HepG2 (cell line): ENCODE measurements around the gene AGAP1. TPM values are rescaled to one million over a fixed set of nuclear protein-coding genes. Genes with fewer than 3 reads are reported as not detected.

Source experiments
- ESRRA ChIP-seq: sonication (generic); formaldehyde crosslinking; IDR thresholded peaks from 2 replicates; pipeline ENCODE4 v1.5.1; 2020; ENCODE audit warnings: mild to moderate bottlenecking, low read depth, missing genetic modification reagents
- FOSL2 ChIP-seq: sonication (generic); formaldehyde crosslinking; IDR thresholded peaks from 2 replicates; pipeline ENCODE4 v1.4.0; 2020; ENCODE audit warnings: missing genetic modification reagents
- FOXK1 ChIP-seq: sonication (generic); formaldehyde crosslinking; IDR thresholded peaks from 2 replicates; pipeline ENCODE4 v1.4.0; 2020; ENCODE audit warnings: low read depth, missing genetic modification reagents, borderline replicate concordance
- KLF12 ChIP-seq: sonication (generic); formaldehyde crosslinking; IDR thresholded peaks from 2 replicates; pipeline ENCODE4 v1.4.0; 2020; ENCODE audit warnings: missing genetic modification reagents, borderline replicate concordance
- MZF1 ChIP-seq: sonication (generic); formaldehyde crosslinking; IDR thresholded peaks from 2 replicates; pipeline ENCODE4 v1.8.1; 2023; ENCODE audit warnings: mild to moderate bottlenecking, missing genetic modification reagents, borderline replicate concordance
- NFIB ChIP-seq: sonication (generic); formaldehyde crosslinking; IDR thresholded peaks from 2 replicates; pipeline ENCODE4 v1.9.0; 2021; ENCODE audit warnings: missing genetic modification reagents, mild to moderate bottlenecking, borderline replicate concordance
- NKX3-1 ChIP-seq: sonication (generic); formaldehyde crosslinking; IDR thresholded peaks from 2 replicates; pipeline ENCODE4 v1.5.0; 2020; ENCODE audit warnings: missing genetic modification reagents
- TEAD3 ChIP-seq: optimal IDR thresholded peaks from 2 replicates; pipeline ENCODE3; 2016; ENCODE audit warnings: borderline replicate concordance
- TOPORS ChIP-seq: sonication (generic); formaldehyde crosslinking; IDR thresholded peaks from 2 replicates; pipeline ENCODE4 v1.8.0; 2023; ENCODE audit warnings: mild to moderate bottlenecking, missing genetic modification reagents
- ZBTB21 ChIP-seq: sonication (generic); formaldehyde crosslinking; IDR thresholded peaks from 2 replicates; pipeline ENCODE4 v1.4.0; 2020; ENCODE audit warnings: missing genetic modification reagents
- ZFY ChIP-seq: sonication (generic); formaldehyde crosslinking; IDR thresholded peaks from 2 replicates; pipeline ENCODE4 v1.4.0; 2020; ENCODE audit warnings: missing genetic modification reagents
- ZNF367 ChIP-seq: sonication (generic); formaldehyde crosslinking; IDR thresholded peaks from 2 replicates; pipeline ENCODE4 v1.4.0; 2020; ENCODE audit warnings: missing genetic modification reagents, borderline replicate concordance
- ZNF382 ChIP-seq: sonication (generic); formaldehyde crosslinking; IDR thresholded peaks from 2 replicates; pipeline ENCODE4 v1.5.0; 2020; ENCODE audit warnings: missing genetic modification reagents, mild to moderate bottlenecking, borderline replicate concordance
- ZNF563 ChIP-seq: sonication (generic); formaldehyde crosslinking; IDR thresholded peaks from 2 replicates; pipeline ENCODE4 v1.8.0; 2022; ENCODE audit warnings: mild to moderate bottlenecking, moderate library complexity, missing genetic modification reagents
- ZNF670 ChIP-seq: sonication (generic); formaldehyde crosslinking; IDR thresholded peaks from 2 replicates; pipeline ENCODE4 v1.8.0; 2022; ENCODE audit warnings: mild to moderate bottlenecking, missing genetic modification reagents, borderline replicate concordance
- ZSCAN20 ChIP-seq: sonication (generic); formaldehyde crosslinking; IDR thresholded peaks from 2 replicates; pipeline ENCODE4 v1.4.0; 2020; ENCODE audit warnings: missing genetic modification reagents, mild to moderate bottlenecking, borderline replicate concordance
- ZSCAN25 ChIP-seq: sonication (generic); formaldehyde crosslinking; IDR thresholded peaks from 2 replicates; pipeline ENCODE4 v1.8.0; 2022; ENCODE audit warnings: mild to moderate bottlenecking, missing genetic modification reagents
- polyA plus RNA-seq, 8 experiments: library from polyadenylated mRNA; depleted of rRNA in 3 of 8; stranded (reverse) in 7 of 8; unstranded in 1 of 8; fragments of >200 nt; fragmentation: Illumina TruSeq in 4 of 8; extraction: Trizol in 4 of 8; gene quantifications; 2 replicates each; pipeline versions ENCODE4 v1.2.1 to v1.2.3, GENCODE V29; 2011 to 2016; ENCODE audit warnings: low read depth in 4 of 8, missing spikeins in 1 of 8, mixed read lengths in 1 of 8; ENCODE audit not compliant: insufficient read depth in 1 of 8
- total RNA-seq, 5 experiments: library from RNA; depleted of rRNA; stranded (reverse); fragments of >200 nt; fragmentation: Illumina TruSeq; extraction: Trizol; gene quantifications; 2 replicates each; pipeline ENCODE4 v1.2.3, GENCODE V29; 2016; ENCODE audit warnings: low read depth in 1 of 5
- TF ChIP-seq, protein P1 (sequence below): sonication (generic); formaldehyde crosslinking; IDR thresholded peaks from 2 replicates; pipeline ENCODE4 v1.8.1; 2023; ENCODE audit warnings: mild to moderate bottlenecking, inconsistent platforms, moderate library complexity, missing genetic modification reagents, borderline replicate concordance
- TF ChIP-seq, protein P2 (sequence below): sonication (generic); formaldehyde crosslinking; IDR thresholded peaks from 2 replicates; pipeline ENCODE4 v1.9.0; 2021; ENCODE audit warnings: missing genetic modification reagents, mild to moderate bottlenecking, borderline replicate concordance
- TF ChIP-seq, protein P3 (sequence below): sonication (generic); formaldehyde crosslinking; IDR thresholded peaks from 2 replicates; pipeline ENCODE4 v1.5.0; 2020; ENCODE audit warnings: missing genetic modification reagents
- TF ChIP-seq, protein P4 (sequence below): sonication (generic); formaldehyde crosslinking; IDR thresholded peaks from 2 replicates; pipeline ENCODE4 v1.4.0; 2020; ENCODE audit warnings: missing genetic modification reagents

AGAP1 gene
- total and polyA plus RNA-seq, 2 of the 13 experiments (the other 11 are each of a cell fraction or from before 2014, with no cell fraction given): 21.2 to 32.7 TPM

DNA sequence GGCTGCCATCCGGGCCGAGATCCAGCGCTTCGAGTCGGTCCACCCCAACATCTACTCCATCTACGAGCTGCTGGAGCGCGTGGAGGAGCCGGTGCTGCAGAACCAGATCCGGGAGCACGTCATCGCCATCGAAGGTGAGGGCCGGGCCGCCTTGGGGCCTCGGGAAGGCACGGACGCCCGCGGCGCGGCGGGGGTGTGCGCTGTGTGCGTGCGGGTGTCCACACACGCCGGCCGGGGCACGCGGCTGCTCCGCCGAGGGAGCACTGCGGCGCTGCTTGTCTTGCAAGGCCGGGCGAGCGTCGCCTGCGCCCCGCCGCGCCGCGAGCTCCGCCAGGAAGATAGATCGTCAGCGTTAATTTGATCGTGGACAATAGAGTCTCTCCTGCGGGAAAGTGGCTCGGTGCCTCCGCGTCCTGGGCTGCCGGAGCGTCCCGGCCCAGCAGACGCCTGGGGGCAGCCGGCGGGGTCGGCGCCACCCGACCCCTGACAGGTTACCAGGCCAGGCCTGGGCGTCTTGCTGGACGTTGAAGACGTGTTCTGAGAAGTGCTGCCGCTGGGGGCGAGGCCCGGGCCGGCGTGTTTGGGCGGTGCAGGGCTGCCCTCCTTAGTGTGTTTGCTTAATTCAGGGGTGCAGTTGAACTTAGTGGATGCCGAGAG, 1.0 kb downstream of the AGAP1 start (continued):
- TF ChIP-seq, protein P1, sequence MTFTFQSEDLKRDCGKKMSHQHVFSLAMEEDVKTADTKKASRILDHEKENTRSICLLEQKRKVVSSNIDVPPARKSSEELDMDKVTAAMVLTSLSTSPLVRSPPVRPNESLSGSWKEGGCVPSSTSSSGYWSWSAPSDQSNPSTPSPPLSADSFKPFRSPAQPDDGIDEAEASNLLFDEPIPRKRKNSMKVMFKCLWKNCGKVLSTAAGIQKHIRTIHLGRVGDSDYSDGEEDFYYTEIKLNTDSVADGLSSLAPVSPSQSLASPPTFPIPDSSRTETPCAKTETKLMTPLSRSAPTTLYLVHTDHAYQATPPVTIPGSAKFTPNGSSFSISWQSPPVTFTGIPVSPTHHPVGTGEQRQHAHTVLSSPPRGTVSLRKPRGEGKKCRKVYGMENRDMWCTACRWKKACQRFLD (CRISPR knock-in tag): peak; percentile 84
- peak; percentile 47; the same call in 1 of the 2 replicates for TF ChIP-seq NKX3-1
- no peak for TF ChIP-seq NFIB (CRISPR knock-in tag)
- TF ChIP-seq FOXK1 (CRISPR knock-in tag): no peak
- TF ChIP-seq ZBTB21 (CRISPR knock-in tag): no peak
- TF ChIP-seq, protein P2, sequence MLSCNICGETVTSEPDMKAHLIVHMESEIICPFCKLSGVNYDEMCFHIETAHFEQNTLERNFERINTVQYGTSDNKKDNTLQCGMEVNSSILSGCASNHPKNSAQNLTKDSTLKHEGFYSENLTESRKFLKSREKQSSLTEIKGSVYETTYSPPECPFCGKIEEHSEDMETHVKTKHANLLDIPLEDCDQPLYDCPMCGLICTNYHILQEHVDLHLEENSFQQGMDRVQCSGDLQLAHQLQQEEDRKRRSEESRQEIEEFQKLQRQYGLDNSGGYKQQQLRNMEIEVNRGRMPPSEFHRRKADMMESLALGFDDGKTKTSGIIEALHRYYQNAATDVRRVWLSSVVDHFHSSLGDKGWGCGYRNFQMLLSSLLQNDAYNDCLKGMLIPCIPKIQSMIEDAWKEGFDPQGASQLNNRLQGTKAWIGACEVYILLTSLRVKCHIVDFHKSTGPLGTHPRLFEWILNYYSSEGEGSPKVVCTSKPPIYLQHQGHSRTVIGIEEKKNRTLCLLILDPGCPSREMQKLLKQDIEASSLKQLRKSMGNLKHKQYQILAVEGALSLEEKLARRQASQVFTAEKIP (CRISPR knock-in tag): 0 out of 2 replicates have a peak, but pooled peaks have one; percentile 74
- TF ChIP-seq ZNF670: 0 out of 2 replicates have a peak, but pooled peaks have one; percentile 57
- TF ChIP-seq ESRRA (CRISPR knock-in tag): peak; percentile 15; the same call in 1 of the 2 replicates
- peak; percentile 83 for TF ChIP-seq ZFY
- TF ChIP-seq ZNF367 (CRISPR knock-in tag): peak; percentile 29; the same call in 1 of the 2 replicates
- TF ChIP-seq, protein P3, sequence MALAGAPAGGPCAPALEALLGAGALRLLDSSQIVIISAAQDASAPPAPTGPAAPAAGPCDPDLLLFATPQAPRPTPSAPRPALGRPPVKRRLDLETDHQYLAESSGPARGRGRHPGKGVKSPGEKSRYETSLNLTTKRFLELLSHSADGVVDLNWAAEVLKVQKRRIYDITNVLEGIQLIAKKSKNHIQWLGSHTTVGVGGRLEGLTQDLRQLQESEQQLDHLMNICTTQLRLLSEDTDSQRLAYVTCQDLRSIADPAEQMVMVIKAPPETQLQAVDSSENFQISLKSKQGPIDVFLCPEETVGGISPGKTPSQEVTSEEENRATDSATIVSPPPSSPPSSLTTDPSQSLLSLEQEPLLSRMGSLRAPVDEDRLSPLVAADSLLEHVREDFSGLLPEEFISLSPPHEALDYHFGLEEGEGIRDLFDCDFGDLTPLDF: peak; percentile 29; the same call in 1 of the 2 replicates
- TF ChIP-seq FOSL2 (CRISPR knock-in tag): no peak
- no peak for TF ChIP-seq TEAD3 (CRISPR knock-in tag)
- 0 out of 2 replicates have a peak, but pooled peaks have one; percentile 43 for TF ChIP-seq ZSCAN20 (CRISPR knock-in tag)
- TF ChIP-seq ZSCAN25 (CRISPR knock-in tag): 0 out of 2 replicates have a peak, but pooled peaks have one; percentile 45
- TF ChIP-seq TOPORS (CRISPR knock-in tag): 0 out of 2 replicates have a peak, but pooled peaks have one; percentile 41
- TF ChIP-seq, protein P4, sequence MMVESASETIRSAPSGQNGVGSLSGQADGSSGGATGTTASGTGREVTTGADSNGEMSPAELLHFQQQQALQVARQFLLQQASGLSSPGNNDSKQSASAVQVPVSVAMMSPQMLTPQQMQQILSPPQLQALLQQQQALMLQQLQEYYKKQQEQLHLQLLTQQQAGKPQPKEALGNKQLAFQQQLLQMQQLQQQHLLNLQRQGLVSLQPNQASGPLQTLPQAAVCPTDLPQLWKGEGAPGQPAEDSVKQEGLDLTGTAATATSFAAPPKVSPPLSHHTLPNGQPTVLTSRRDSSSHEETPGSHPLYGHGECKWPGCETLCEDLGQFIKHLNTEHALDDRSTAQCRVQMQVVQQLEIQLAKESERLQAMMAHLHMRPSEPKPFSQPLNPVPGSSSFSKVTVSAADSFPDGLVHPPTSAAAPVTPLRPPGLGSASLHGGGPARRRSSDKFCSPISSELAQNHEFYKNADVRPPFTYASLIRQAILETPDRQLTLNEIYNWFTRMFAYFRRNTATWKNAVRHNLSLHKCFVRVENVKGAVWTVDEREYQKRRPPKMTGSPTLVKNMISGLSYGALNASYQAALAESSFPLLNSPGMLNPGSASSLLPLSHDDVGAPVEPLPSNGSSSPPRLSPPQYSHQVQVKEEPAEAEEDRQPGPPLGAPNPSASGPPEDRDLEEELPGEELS (CRISPR knock-in tag): no peak
- 0 out of 2 replicates have a peak, but pooled peaks have one; percentile 32 for TF ChIP-seq KLF12
- no peak for TF ChIP-seq ZNF382 (CRISPR knock-in tag)
- no peak for TF ChIP-seq MZF1
- peak; percentile 51 for TF ChIP-seq ZNF563 (CRISPR knock-in tag)
